Chondrocyte (in vitro differentiated cells): ENCODE results near the gene HSPA12B. TPM values are rescaled to one million over a fixed set of nuclear protein-coding genes. Genes with fewer than 3 reads are reported as not detected.
"Not testable (repeated sequence)": the region's sequence is repeated elsewhere in the genome, so short reads cannot be mapped to it uniquely, and the experiment has no call there.

Experiments used
- DNase-seq: peaks from one replicate; pipeline ENCODE4 v3.0.0; 2021; ENCODE audit warnings: mixed read lengths, low spot score
- H3K27ac Mint-ChIP-seq: one replicate; pipeline ENCODE4 v1.8.0; 2021; ENCODE audit warnings: mild to moderate bottlenecking, moderate library complexity, mixed read lengths; ENCODE audit not compliant: unreplicated experiment
- H3K27me3 Mint-ChIP-seq: 2 replicates; pipeline ENCODE4 v1.8.0; 2021; ENCODE audit warnings: low read depth, mixed read lengths
- H3K36me3 Mint-ChIP-seq: 2 replicates; pipeline ENCODE4 v1.8.0; 2021; ENCODE audit warnings: low read depth, mixed read lengths
- H3K4me1 Mint-ChIP-seq: 2 replicates; pipeline ENCODE4 v1.8.0; 2021; ENCODE audit warnings: low read depth, mild to moderate bottlenecking, mixed read lengths
- H3K4me3 Mint-ChIP-seq: one replicate; pipeline ENCODE4 v1.8.0; 2021; ENCODE audit warnings: mild to moderate bottlenecking, moderate library complexity, mixed read lengths; ENCODE audit not compliant: unreplicated experiment
- H3K9me3 Mint-ChIP-seq: 2 replicates; pipeline ENCODE4 v1.8.0; 2021; ENCODE audit warnings: low read depth, mixed read lengths
- total RNA-seq: library from RNA; stranded (reverse); gene quantifications from 3 replicates; pipeline ENCODE4 v1.2.1, GENCODE V29; 2021
- TF ChIP-seq, protein P1 (sequence below): fragments of 200-600 bp; sonication (generic); IDR thresholded peaks from 2 replicates; pipeline ENCODE4 v1.5.0; 2021; ENCODE audit warnings: antibody characterized with exemption, mild to moderate bottlenecking, moderate library complexity

Gene HSPA12B
- total RNA-seq, 1 donor from 2014 or later, result 0.10 TPM

DNA sequence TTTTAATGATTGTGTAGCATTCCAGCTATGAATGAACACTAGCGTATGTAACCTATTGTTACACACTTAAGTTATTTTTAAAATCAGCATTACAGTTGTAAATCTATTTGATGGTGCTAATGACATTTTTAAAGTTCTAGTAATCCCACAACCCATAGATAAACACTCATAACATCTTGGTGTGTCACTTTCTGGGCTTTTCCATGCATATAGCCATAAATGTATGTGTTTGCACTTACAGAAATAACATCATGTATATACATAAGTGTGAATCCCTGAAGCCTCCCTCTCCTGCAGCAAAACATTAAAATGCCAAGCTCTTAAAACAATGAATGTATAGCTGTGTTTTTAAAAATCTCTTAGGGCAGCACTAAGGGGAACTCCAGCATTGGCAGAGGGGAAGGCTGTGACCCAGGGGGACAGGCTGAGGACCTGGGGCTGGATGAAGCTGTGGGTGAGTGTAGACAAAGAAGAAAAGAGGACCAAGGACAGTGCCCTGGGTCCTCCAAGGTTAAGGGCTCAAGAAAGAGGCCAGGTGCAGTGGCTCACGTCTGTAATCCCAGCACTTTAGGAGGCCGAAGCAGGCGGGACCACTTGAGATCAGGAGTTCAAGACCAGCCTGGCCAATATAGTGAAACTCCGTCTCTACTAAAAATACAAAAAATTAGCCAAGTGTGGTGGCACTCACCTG is 55.0 kb downstream of the HSPA12B start:
- H3K9me3 Mint-ChIP-seq, result no peaks in the 10 kb centered on the region
- H3K4me3 Mint-ChIP-seq, result peak overlapping the region; percentile 36
- H3K27ac Mint-ChIP-seq, result peak overlapping the region; percentile 76
- no peaks in the 10 kb centered on the region for H3K36me3 Mint-ChIP-seq
- TF ChIP-seq, protein P1, sequence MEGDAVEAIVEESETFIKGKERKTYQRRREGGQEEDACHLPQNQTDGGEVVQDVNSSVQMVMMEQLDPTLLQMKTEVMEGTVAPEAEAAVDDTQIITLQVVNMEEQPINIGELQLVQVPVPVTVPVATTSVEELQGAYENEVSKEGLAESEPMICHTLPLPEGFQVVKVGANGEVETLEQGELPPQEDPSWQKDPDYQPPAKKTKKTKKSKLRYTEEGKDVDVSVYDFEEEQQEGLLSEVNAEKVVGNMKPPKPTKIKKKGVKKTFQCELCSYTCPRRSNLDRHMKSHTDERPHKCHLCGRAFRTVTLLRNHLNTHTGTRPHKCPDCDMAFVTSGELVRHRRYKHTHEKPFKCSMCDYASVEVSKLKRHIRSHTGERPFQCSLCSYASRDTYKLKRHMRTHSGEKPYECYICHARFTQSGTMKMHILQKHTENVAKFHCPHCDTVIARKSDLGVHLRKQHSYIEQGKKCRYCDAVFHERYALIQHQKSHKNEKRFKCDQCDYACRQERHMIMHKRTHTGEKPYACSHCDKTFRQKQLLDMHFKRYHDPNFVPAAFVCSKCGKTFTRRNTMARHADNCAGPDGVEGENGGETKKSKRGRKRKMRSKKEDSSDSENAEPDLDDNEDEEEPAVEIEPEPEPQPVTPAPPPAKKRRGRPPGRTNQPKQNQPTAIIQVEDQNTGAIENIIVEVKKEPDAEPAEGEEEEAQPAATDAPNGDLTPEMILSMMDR, result no peak
- DNase-seq, result no peak
- peaks cover 34% of the 10 kb centered on the region for H3K4me1 Mint-ChIP-seq
- H3K27me3 Mint-ChIP-seq, result no peaks in the 10 kb centered on the region

DNA sequence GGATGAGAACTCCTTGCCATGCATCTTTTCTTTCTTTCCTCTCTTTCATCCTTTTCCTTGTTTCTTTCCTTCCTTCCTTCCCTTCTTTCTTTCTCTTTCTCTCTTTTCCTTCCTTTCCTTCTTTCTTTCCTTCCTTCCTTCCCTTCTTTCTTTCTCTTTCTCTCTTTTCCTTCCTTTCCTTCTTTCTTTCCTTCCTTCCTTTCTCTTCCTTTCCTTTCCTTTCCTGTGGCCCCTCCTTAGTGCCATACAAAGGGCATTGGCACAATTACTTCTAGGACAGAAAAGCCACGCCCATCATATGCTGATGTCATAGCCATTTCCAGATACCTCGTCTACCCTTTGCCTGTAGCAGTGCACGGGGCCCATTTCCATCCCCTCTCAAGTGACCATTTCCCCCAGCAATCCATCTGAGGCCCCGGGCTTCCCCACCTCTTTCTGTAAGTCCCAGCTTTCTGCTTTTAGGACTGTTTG is 56.2 kb downstream of the HSPA12B start:
- TF ChIP-seq, protein P1, result no peak
- H3K9me3 Mint-ChIP-seq, result no peaks in the 10 kb centered on the region
- H3K4me3 Mint-ChIP-seq, result no peak overlapping the region
- no peaks in the 10 kb centered on the region for H3K27me3 Mint-ChIP-seq
- H3K4me1 Mint-ChIP-seq, result peaks cover 24% of the 10 kb centered on the region
- H3K36me3 Mint-ChIP-seq, result no peaks in the 10 kb centered on the region
- no peak for DNase-seq
- no peak overlapping the region for H3K27ac Mint-ChIP-seq

DNA sequence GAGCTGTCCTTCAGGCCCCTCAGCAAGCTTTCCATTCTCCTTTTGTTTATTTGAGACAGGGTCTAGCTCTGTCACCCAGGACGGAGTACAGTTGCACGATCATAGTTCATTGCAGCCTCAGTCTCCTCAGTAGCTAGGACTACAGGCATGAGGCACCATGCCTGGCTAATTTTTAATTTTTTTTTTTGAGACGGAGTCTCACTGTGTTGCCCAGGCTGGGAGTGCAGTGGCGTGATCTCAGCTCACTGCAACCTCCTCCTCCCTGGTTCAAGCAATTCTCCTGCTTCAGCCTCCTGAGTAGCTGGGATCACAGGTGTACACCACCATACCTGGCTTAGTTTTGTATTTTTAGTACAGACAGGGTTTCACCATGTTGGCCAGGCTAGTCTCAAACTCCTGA is 56.7 kb downstream of the HSPA12B start:
- not testable (repeated sequence) for H3K36me3 Mint-ChIP-seq, H3K27me3 Mint-ChIP-seq, H3K4me3 Mint-ChIP-seq

DNA sequence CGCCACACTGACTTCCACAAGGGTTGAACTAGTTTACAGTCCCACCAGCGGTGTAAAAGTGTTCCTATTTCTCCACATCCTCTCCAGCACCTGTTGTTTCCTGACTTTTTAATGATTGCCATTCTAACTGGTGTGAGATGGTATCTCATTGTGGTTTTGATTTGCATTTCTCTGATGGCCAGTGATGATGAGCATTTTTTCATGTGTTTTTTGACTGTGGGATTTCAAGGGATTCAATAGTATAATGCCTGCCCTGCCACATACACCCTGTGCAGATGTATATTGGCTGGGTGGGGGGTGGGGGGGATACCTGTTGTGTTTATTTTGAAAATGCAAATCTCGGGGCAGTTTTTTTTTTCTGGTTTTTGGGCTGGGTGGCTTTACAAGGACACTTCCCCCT is 61.7 kb downstream of the HSPA12B start:
- H3K27ac Mint-ChIP-seq, H3K36me3 Mint-ChIP-seq, H3K27me3 Mint-ChIP-seq, DNase-seq, H3K4me3 Mint-ChIP-seq, H3K9me3 Mint-ChIP-seq: not testable (repeated sequence)
- peaks cover 35% of the 10 kb centered on the region for H3K4me1 Mint-ChIP-seq

More for the DNA sequence above, 56.7 kb downstream of the HSPA12B start:
- not testable (repeated sequence) for H3K27ac Mint-ChIP-seq, DNase-seq, H3K9me3 Mint-ChIP-seq
- H3K4me1 Mint-ChIP-seq, result peaks cover 21% of the 10 kb centered on the region

DNA sequence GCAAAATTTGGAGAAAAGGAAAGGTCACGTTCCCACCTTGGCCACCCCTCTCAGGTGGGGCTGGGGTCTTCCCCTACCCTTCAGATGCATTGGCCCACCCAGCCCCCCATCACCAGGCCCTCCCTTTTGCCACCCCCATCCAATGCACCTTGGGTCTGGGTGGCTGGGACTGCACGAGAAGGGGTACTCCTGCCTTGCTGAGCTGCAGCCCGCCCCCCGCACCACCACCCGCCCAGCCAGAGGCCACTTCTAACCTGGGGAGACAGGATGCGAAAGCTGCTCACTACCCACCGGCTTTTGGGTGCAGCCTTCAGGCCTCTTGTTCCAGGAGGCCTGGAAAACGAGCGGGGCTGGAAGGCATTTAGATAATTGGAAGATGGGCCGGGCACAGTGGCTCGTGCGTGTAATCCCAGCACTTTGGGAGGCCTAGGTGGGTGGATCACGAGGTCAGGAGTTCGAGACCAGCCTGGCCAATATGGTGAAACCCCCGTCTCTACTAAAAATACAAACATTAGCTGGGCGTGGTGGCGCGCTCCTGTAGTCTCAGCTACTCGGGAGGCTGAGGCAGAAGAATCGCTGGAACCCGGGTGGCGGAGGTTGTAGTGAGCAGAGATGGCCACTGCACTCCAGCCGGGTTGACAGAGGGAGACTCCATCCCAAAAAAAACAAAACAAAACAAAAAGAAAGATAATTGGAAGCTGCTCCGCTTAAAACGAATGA is 62.4 kb downstream of the HSPA12B start:
- no peak overlapping the region for H3K27ac Mint-ChIP-seq
- H3K4me3 Mint-ChIP-seq, result peak overlapping the region; percentile 90
- peaks cover 42% of the 10 kb centered on the region for H3K4me1 Mint-ChIP-seq
- no peaks in the 10 kb centered on the region for H3K9me3 Mint-ChIP-seq
- H3K36me3 Mint-ChIP-seq, result peaks cover 5% of the 10 kb centered on the region
- no peaks in the 10 kb centered on the region for H3K27me3 Mint-ChIP-seq
- TF ChIP-seq, protein P1, result no peak
- no peak for DNase-seq

DNA sequence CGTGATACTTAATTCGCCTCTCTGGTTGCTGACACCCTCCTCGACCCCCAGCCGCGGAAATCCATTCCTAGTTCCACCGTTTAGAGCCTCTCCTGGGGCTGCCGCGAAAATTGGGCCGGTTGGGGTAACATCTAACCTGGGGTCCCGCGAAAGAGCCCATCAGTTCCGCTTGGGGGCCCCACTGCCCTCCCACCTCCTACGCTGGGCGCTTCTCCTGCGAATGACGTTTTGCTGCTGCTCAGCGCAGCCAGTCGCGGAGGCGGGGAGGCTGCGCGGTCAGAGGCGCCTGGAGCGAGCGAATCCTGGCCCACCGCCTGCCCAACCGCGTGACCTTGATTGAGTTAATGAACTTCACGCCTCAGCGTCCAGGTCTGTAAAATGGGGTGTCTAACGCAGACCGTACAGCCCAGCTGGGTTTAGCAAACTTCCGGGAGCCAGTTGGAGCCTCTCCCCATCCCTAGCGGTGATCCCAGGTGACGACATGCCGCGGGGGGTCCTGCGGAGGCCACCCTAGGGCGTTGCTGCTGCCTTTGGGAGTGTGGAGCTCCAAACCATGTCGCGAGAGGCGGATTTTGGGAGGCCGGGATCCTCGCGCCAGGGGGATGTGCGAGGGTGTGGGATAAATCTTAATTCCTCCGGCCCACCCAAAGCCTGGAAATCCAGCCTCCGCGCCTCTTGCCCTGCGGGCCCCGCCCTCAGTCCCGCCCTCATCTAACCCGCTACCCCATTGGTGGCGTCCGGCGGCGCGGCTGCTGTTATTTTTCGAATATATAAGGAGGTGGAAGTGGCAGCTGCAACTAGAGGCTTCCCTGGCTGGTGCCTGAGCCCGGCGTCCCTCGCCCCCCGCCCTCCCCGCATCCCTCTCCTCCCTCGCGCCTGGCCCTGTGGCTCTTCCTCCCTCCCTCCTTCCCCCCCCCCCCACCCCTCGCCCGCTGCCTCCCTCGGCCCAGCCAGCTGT is 63.3 kb downstream of the HSPA12B start, which contains the start of gene CDC25B:
TSS of gene CDC25B (plus strand) at position 800 of the 958 bp plus-strand sequence. CDS start 222 bp downstream, outside the sequence.
- peak; percentile 96 for DNase-seq
- TF ChIP-seq, protein P1, result peak; percentile 74
- H3K27me3 Mint-ChIP-seq, result no peaks in the 10 kb centered on the region
- no peaks in the 10 kb centered on the region for H3K9me3 Mint-ChIP-seq
- peaks cover 8% of the 10 kb centered on the region for H3K36me3 Mint-ChIP-seq
- H3K4me3 Mint-ChIP-seq, result peak within 1 kb of the TSS; percentile 90
- peak within 1 kb of the TSS; percentile 96 for H3K27ac Mint-ChIP-seq
- H3K4me1 Mint-ChIP-seq, result peaks cover 46% of the 10 kb centered on the region
